ENCODE measurements around the gene PGS1.

- no peak for TF ChIP-seq POLR2A (IDR thresholded peaks at IDR 0.05; ENCODE audit: low read depth)
- TF ChIP-seq, protein P1, sequence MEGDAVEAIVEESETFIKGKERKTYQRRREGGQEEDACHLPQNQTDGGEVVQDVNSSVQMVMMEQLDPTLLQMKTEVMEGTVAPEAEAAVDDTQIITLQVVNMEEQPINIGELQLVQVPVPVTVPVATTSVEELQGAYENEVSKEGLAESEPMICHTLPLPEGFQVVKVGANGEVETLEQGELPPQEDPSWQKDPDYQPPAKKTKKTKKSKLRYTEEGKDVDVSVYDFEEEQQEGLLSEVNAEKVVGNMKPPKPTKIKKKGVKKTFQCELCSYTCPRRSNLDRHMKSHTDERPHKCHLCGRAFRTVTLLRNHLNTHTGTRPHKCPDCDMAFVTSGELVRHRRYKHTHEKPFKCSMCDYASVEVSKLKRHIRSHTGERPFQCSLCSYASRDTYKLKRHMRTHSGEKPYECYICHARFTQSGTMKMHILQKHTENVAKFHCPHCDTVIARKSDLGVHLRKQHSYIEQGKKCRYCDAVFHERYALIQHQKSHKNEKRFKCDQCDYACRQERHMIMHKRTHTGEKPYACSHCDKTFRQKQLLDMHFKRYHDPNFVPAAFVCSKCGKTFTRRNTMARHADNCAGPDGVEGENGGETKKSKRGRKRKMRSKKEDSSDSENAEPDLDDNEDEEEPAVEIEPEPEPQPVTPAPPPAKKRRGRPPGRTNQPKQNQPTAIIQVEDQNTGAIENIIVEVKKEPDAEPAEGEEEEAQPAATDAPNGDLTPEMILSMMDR (IDR thresholded peaks at IDR 0.05): no peak
- no peak for TF ChIP-seq POLR2AphosphoS5 (IDR thresholded peaks at IDR 0.05)
- no peak for TF ChIP-seq EP300 (IDR thresholded peaks at IDR 0.05)
These were observed 83.3 kb downstream of the PGS1 start for GRCh38 chr17:78461799-78462053.

Data from esophagus muscularis mucosa (tissue), 4 donors.